HepG2 (cell line): ENCODE data around the gene STYK1. TPM values are rescaled to one million over a fixed set of nuclear protein-coding genes. Genes with fewer than 3 reads are reported as not detected.

Source experiments
- KDM5A ChIP-seq: fragments of 200-600 bp; sonication (generic); IDR thresholded peaks from 2 replicates; pipeline ENCODE4 v1.7.0; 2018; ENCODE audit warnings: antibody characterized with exemption, mild to moderate bottlenecking, low read length, borderline replicate concordance
- KLF15 ChIP-seq: sonication (generic); formaldehyde crosslinking; IDR thresholded peaks from 2 replicates; pipeline ENCODE4 v1.8.1; 2023; ENCODE audit warnings: borderline replicate concordance, mild to moderate bottlenecking, inconsistent platforms, missing genetic modification reagents, mixed read lengths
- MAF1 ChIP-seq: sonication (generic); formaldehyde crosslinking; IDR thresholded peaks from 2 replicates; pipeline ENCODE4 v1.5.0; 2020; ENCODE audit warnings: missing genetic modification reagents, borderline replicate concordance
- MIER2 ChIP-seq: IDR thresholded peaks from 2 replicates; pipeline ENCODE4 v1.6.1; 2016; ENCODE audit warnings: missing biosample characterization, missing genetic modification reagents
- NFE2L1 ChIP-seq: sonication (generic); formaldehyde crosslinking; IDR thresholded peaks from 2 replicates; pipeline ENCODE4 v1.4.0; 2020; ENCODE audit warnings: missing genetic modification reagents, mild to moderate bottlenecking, borderline replicate concordance
- NFYB ChIP-seq: sonication (generic); formaldehyde crosslinking; IDR thresholded peaks from 2 replicates; pipeline ENCODE4 v1.4.0; 2020; ENCODE audit warnings: missing genetic modification reagents
- SATB2 ChIP-seq: sonication (generic); formaldehyde crosslinking; IDR thresholded peaks from 2 replicates; pipeline ENCODE4 v1.5.0; 2020; ENCODE audit warnings: missing genetic modification reagents
- ZEB1 ChIP-seq: IDR thresholded peaks from 2 replicates; pipeline ENCODE4 v1.6.1; 2012; ENCODE audit warnings: mild to moderate bottlenecking, low read depth, inconsistent platforms; ENCODE audit not compliant: insufficient replicate concordance
- ZNF24 ChIP-seq: fragments of 450-650 bp; IDR thresholded peaks from 2 replicates; pipeline ENCODE4 v1.6.1; 2017; ENCODE audit warnings: antibody characterized with exemption, mild to moderate bottlenecking
- ZNF326 ChIP-seq: sonication (generic); formaldehyde crosslinking; IDR thresholded peaks from 2 replicates; pipeline ENCODE4 v1.4.0; 2020; ENCODE audit warnings: missing genetic modification reagents, borderline replicate concordance
- ZNF333 ChIP-seq: sonication (generic); formaldehyde crosslinking; IDR thresholded peaks from 2 replicates; pipeline ENCODE4 v1.4.0; 2020; ENCODE audit warnings: mild to moderate bottlenecking, missing genetic modification reagents, borderline replicate concordance
- ZNF354B ChIP-seq: sonication (generic); formaldehyde crosslinking; IDR thresholded peaks from 2 replicates; pipeline ENCODE4 v1.8.0; 2022; ENCODE audit warnings: mild to moderate bottlenecking, missing genetic modification reagents
- ZNF383 ChIP-seq: sonication (generic); formaldehyde crosslinking; IDR thresholded peaks from 2 replicates; pipeline ENCODE4 v1.4.0; 2020; ENCODE audit warnings: missing genetic modification reagents, mild to moderate bottlenecking, borderline replicate concordance
- ZNF572 ChIP-seq: sonication (generic); formaldehyde crosslinking; IDR thresholded peaks from 2 replicates; pipeline ENCODE4 v1.5.1; 2020; ENCODE audit warnings: mild to moderate bottlenecking, missing genetic modification reagents
- polyA plus RNA-seq, 8 experiments: library from polyadenylated mRNA; depleted of rRNA in 3 of 8; stranded (reverse) in 7 of 8; unstranded in 1 of 8; fragments of >200 nt; fragmentation: Illumina TruSeq in 4 of 8; extraction: Trizol in 4 of 8; gene quantifications; 2 replicates each; pipeline versions ENCODE4 v1.2.1 to v1.2.3, GENCODE V29; 2011 to 2016; ENCODE audit warnings: low read depth in 4 of 8, missing spikeins in 1 of 8, mixed read lengths in 1 of 8; ENCODE audit not compliant: insufficient read depth in 1 of 8
- total RNA-seq, 5 experiments: library from RNA; depleted of rRNA; stranded (reverse); fragments of >200 nt; fragmentation: Illumina TruSeq; extraction: Trizol; gene quantifications; 2 replicates each; pipeline ENCODE4 v1.2.3, GENCODE V29; 2016; ENCODE audit warnings: low read depth in 1 of 5
- TF ChIP-seq, protein P1 (sequence below): IDR thresholded peaks from 2 replicates; pipeline ENCODE4 v1.6.1; 2016; ENCODE audit warnings: control low read depth
- TF ChIP-seq, protein P2 (sequence below): sonication (generic); formaldehyde crosslinking; IDR thresholded peaks from 2 replicates; pipeline ENCODE4 v1.4.0; 2020; ENCODE audit warnings: missing genetic modification reagents, low read depth, mild to moderate bottlenecking, borderline replicate concordance
- TF ChIP-seq, protein P3 (sequence below): sonication (generic); formaldehyde crosslinking; IDR thresholded peaks from 2 replicates; pipeline ENCODE4 v1.8.1; 2023; ENCODE audit warnings: mild to moderate bottlenecking, inconsistent platforms, moderate library complexity, missing genetic modification reagents, borderline replicate concordance
- TF ChIP-seq, protein P4 (sequence below): sonication (generic); formaldehyde crosslinking; IDR thresholded peaks from 2 replicates; pipeline ENCODE4 v1.5.1; 2020; ENCODE audit warnings: missing genetic modification reagents, mild to moderate bottlenecking, borderline replicate concordance

The STYK1 gene
- total and polyA plus RNA-seq, 2 of the 13 experiments (the other 11 are each of a cell fraction or from before 2014, with no cell fraction given), result not detected

DNA sequence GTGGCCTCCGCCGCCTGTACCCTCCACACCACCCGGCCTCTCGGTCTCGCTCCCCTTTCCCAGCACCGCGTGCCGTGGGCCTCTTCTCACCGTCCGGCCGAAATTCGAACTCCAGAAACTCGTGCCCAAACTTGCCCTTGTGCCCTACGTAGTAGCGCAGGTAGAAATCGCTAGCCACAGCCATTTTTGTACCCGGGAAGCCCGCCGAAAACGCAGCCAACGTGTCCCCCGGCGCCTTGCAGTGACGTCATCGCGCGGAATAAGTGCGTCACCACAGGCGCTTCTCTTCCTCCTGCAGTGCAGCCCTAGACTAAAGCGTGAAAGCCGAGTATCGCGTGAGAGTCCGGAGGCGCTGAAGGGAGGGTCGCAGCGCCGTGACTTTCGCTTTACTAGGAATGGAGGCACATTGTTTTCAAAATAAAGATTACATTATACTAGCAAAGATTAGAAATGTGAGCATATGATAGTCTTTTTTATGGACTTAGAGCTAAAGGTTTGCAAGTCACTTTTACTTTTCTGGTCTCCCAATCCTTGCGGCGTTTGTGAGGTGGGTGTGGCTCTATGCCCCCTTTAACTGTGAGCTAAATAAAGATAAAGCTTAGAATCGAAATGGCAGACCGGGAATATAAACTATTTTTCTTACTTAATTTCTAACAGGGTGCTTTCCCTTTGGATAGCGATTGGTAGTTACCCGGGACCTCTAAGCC is 60.4 kb downstream of the STYK1 start, which contains the start of gene MAGOHB (continued):
- TF ChIP-seq, protein P1, sequence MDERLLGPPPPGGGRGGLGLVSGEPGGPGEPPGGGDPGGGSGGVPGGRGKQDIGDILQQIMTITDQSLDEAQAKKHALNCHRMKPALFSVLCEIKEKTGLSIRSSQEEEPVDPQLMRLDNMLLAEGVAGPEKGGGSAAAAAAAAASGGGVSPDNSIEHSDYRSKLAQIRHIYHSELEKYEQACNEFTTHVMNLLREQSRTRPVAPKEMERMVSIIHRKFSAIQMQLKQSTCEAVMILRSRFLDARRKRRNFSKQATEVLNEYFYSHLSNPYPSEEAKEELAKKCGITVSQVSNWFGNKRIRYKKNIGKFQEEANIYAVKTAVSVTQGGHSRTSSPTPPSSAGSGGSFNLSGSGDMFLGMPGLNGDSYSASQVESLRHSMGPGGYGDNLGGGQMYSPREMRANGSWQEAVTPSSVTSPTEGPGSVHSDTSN (CRISPR knock-in tag), result no peak
- TF ChIP-seq MIER2 (peak; percentile 69; the same call in 1 of the 2 replicates), NFYB (CRISPR knock-in tag) (peak; percentile 50; the same call in 1 of the 2 replicates), ZNF24 (no peak), ZNF572 (no peak), SATB2 (CRISPR knock-in tag) (no peak), KLF15 (no peak), KDM5A (peak; percentile 99), ZNF354B (CRISPR knock-in tag) (no peak), NFE2L1 (no peak), ZNF383 (CRISPR knock-in tag) (no peak), ZEB1 (no peak), MAF1 (CRISPR knock-in tag) (peak; percentile 86), ZNF326 (CRISPR knock-in tag) (no peak), ZNF333 (CRISPR knock-in tag) (no peak)
- TF ChIP-seq, protein P2, sequence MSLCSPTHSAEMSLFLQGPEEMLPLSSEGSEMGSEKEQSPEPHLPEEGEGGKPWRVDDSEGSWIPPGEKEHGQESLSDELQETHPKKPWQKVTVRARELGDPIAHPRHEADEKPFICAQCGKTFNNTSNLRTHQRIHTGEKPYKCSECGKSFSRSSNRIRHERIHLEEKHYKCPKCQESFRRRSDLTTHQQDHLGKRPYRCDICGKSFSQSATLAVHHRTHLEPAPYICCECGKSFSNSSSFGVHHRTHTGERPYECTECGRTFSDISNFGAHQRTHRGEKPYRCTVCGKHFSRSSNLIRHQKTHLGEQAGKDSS (CRISPR knock-in tag), result no peak
- TF ChIP-seq, protein P3, sequence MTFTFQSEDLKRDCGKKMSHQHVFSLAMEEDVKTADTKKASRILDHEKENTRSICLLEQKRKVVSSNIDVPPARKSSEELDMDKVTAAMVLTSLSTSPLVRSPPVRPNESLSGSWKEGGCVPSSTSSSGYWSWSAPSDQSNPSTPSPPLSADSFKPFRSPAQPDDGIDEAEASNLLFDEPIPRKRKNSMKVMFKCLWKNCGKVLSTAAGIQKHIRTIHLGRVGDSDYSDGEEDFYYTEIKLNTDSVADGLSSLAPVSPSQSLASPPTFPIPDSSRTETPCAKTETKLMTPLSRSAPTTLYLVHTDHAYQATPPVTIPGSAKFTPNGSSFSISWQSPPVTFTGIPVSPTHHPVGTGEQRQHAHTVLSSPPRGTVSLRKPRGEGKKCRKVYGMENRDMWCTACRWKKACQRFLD (CRISPR knock-in tag), result no peak
- TF ChIP-seq, protein P4, sequence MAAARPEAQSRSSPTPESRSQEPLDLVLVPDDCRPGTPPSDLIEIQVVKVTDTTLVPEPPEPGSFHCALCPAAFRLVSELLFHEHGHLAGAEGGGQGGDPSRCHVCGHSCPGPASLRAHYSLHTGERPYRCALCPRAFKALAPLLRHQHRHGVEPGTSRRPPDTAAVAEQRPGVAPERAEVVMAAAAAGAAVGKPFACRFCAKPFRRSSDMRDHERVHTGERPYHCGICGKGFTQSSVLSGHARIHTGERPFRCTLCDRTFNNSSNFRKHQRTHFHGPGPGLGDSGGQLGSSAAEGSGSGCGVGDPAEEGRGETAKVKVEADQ (CRISPR knock-in tag), result peak; percentile 43; the same call in 1 of the 2 replicates
